Erythroblast (primary cell): ENCODE data around the gene FGD5.

Source experiments
- GATA1 ChIP-seq: IDR thresholded peaks from 2 replicates; pipeline ENCODE4 v1.6.1; 2011; ENCODE audit warnings: low read depth, mild to moderate bottlenecking, control low read depth, low read length, moderate library complexity
- POLR2A ChIP-seq: IDR thresholded peaks from 2 replicates; pipeline ENCODE4 v1.6.1; 2011; ENCODE audit warnings: mild to moderate bottlenecking, low read length

DNA sequence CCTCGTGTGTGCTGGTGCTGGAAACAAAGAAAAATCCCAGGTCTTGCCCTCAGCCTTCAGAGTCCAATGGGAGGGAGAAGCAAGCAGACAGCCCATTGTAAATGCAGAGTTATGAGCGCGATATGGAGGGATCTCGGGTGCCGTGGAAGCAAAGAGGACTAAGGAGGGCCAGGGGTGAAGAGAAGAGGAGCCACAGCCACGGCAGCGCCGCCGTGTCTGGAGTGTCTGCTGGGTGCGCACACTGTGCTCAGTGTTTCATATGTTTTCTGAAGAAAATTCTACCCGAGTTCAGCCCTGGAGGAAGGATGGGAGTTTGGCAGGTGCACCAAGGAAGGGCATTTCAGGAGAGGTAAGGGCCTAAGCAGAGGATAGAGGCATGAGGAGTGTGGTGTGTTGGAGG, 92.9 kb downstream of the FGD5 start:
- no peak for TF ChIP-seq POLR2A
- TF ChIP-seq GATA1, result no peak
